ENCODE results near the gene NMRAL1. TPM values are rescaled to one million over a fixed set of nuclear protein-coding genes. Genes with fewer than 3 reads are reported as not detected.

The NMRAL1 gene
- total RNA-seq, 3 donors from 2014 or later (not counting 1 experiment from before 2014, with no cell fraction given), result 66.6 to 71.2 (median 69.8) TPM

DNA sequence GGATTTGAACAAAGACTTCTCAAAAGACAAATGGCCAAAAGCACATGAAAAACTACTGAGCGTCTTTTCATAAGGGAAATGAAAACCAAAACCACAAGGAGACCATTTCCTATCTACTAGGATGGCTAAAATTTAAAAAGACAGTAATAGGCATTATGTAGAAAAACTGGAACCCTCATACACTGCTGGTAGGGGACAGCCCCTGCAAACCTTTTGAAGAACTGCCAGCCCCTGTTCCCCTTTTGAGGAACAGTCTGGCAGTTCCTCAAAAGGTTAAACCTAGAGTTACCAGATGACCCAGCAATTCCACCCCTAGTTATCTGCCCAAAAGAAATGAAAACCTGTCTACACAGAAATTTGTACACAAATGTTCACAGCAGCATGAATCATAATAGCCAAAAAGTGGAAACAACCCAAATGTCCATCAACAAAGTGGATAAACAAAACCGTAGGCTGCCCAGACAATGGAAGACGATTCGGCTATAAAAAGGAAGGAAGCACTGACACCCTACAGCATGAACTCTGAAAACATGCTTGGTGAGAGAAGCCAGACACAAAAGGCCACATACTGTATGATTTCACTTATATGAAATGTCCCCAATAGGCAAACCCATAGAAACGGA is 41.3 kb upstream of the NMRAL1 start:
- DNase-seq (peak in 1 of 2 donors; percentile 38), ATAC-seq (peak; percentile 52 to 60 (median 57))
- 0% methylated on average over 4 of the region's 5 CpGs for WGBS (ENCODE audit: insufficient coverage)

DNA sequence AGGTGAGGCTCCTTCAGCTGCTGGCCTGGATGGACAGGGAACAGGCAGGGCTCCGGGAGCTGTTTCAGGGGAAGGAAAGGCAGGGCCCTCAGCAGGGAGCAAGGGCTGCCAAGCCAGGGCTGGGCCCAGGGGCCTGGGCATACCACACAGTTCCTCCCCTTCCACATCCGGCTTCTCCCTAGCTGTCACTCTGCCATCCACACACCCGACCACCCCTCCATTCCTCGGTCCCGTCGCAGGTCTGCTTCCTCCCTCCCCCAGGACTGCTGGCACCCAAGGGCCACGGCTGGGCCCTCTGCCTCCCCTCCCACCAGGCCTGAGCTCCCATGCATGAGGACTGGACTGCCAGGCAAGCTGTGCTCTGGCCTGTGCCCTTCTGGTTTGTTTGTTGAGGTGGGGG is 40.2 kb upstream of the NMRAL1 start:
- Mint-ChIP-seq H3K36me3 (no peaks in the 10 kb centered on the region), H3K27me3 (ENCODE audit: low read depth in 2 of 2) (no peaks in the 10 kb centered on the region), H3K27ac (peak overlapping the region; percentile 93 to 98), H3K4me3 (peak overlapping the region; percentile 87), H3K9me3 (no peaks in the 10 kb centered on the region), H3K4me1 (peaks cover 65% of the 10 kb centered on the region in 2 donors)
- H3K9me3 ChIP-seq (ENCODE audit: control insufficient read depth, insufficient read depth, low read length), result no peaks in the 10 kb centered on the region
- H3K27ac ChIP-seq (ENCODE audit: low read length), result peak overlapping the region; percentile 91
- intact Hi-C loops (cut with micrococcal nuclease), result no loop called here
- H3K4me1 ChIP-seq (ENCODE audit: control insufficient read depth, insufficient read depth, low read length), result peaks cover 86% of the 10 kb centered on the region
- no peaks in the 10 kb centered on the region for H3K27me3 ChIP-seq (ENCODE audit: control insufficient read depth, insufficient read depth, low read length)
- no peak for DNase-seq
- 12% methylated on average over 7 of the region's 7 CpGs for WGBS (ENCODE audit: insufficient coverage)
- TF ChIP-seq, protein P1, sequence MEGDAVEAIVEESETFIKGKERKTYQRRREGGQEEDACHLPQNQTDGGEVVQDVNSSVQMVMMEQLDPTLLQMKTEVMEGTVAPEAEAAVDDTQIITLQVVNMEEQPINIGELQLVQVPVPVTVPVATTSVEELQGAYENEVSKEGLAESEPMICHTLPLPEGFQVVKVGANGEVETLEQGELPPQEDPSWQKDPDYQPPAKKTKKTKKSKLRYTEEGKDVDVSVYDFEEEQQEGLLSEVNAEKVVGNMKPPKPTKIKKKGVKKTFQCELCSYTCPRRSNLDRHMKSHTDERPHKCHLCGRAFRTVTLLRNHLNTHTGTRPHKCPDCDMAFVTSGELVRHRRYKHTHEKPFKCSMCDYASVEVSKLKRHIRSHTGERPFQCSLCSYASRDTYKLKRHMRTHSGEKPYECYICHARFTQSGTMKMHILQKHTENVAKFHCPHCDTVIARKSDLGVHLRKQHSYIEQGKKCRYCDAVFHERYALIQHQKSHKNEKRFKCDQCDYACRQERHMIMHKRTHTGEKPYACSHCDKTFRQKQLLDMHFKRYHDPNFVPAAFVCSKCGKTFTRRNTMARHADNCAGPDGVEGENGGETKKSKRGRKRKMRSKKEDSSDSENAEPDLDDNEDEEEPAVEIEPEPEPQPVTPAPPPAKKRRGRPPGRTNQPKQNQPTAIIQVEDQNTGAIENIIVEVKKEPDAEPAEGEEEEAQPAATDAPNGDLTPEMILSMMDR (IDR thresholded peaks at IDR 0.05), result no peak
- ATAC-seq, result peak in 2 of 3 donors; percentile 23 to 36
- peaks cover 32% of the 10 kb centered on the region for H3K36me3 ChIP-seq (ENCODE audit: control insufficient read depth, insufficient read depth, low read length)
- H3K4me3 ChIP-seq (ENCODE audit: low read length), result no peak overlapping the region

More for the DNA sequence above, 41.3 kb upstream of the NMRAL1 start:
- Histone ChIP-seq H3K27me3 (ENCODE audit: control insufficient read depth, insufficient read depth, low read length) (no peaks in the 10 kb centered on the region), H3K9me3 (ENCODE audit: control insufficient read depth, insufficient read depth, low read length) (no peaks in the 10 kb centered on the region), H3K27ac (ENCODE audit: low read length) (peak overlapping the region; percentile 91), H3K36me3 (ENCODE audit: control insufficient read depth, insufficient read depth, low read length) (peaks cover 23% of the 10 kb centered on the region), H3K4me3 (ENCODE audit: low read length) (peak overlapping the region; percentile 13), H3K4me1 (ENCODE audit: control insufficient read depth, insufficient read depth, low read length) (peaks cover 75% of the 10 kb centered on the region)
- no peaks in the 10 kb centered on the region for H3K27me3 Mint-ChIP-seq (ENCODE audit: low read depth in 2 of 2)
- peaks cover 57 to 59% of the 10 kb centered on the region in 2 donors for H3K4me1 Mint-ChIP-seq
- no peaks in the 10 kb centered on the region for H3K36me3 Mint-ChIP-seq
- no peaks in the 10 kb centered on the region for H3K9me3 Mint-ChIP-seq
- intact Hi-C loops (cut with micrococcal nuclease), result no loop called here
- H3K4me3 Mint-ChIP-seq, result peak overlapping the region; percentile 87
- H3K27ac Mint-ChIP-seq, result peak overlapping the region; percentile 93 to 98
- TF ChIP-seq, protein P1 (IDR thresholded peaks at IDR 0.05), result no peak

DNA sequence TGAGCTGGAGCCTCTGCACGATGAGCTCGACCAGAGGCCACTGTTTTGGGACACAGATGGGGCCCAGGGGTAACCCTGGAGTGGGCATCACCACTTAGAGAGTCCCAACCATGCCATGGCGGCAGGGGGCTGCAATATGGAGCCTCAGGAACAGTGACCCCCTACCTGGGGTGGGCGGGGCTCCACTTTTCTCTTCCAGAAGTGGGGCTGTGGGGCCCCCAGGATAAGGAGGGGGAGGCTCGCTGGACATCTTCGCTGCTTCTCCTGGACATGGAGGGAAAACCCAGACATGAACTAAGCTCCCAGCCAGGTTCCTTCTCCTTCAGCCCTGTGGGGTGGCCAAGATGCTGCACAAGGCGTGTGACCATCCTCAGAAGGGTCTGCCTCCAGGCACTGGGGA is 39.5 kb upstream of the NMRAL1 start:
- no peaks in the 10 kb centered on the region for H3K27me3 Mint-ChIP-seq (ENCODE audit: low read depth in 2 of 2)
- H3K9me3 Mint-ChIP-seq, result no peaks in the 10 kb centered on the region
- peaks cover 64 to 65% of the 10 kb centered on the region in 2 donors for H3K4me1 Mint-ChIP-seq
- H3K4me1 ChIP-seq (ENCODE audit: control insufficient read depth, insufficient read depth, low read length), result peaks cover 80% of the 10 kb centered on the region
- H3K9me3 ChIP-seq (ENCODE audit: control insufficient read depth, insufficient read depth, low read length), result no peaks in the 10 kb centered on the region
- peak overlapping the region; percentile 93 to 98 for H3K27ac Mint-ChIP-seq
- H3K4me3 Mint-ChIP-seq, result peak overlapping the region; percentile 87
- H3K4me3 ChIP-seq (ENCODE audit: low read length), result no peak overlapping the region
- H3K36me3 Mint-ChIP-seq, result no peaks in the 10 kb centered on the region
- DNase-seq, result no peak
- WGBS (ENCODE audit: insufficient coverage), result 91% methylated on average over 7 of the region's 7 CpGs
- H3K36me3 ChIP-seq (ENCODE audit: control insufficient read depth, insufficient read depth, low read length), result peaks cover 39% of the 10 kb centered on the region
- no peaks in the 10 kb centered on the region for H3K27me3 ChIP-seq (ENCODE audit: control insufficient read depth, insufficient read depth, low read length)
- no peak for ATAC-seq
- intact Hi-C loops (cut with micrococcal nuclease), result no loop called here
- TF ChIP-seq, protein P1 (IDR thresholded peaks at IDR 0.05), result no peak
- H3K27ac ChIP-seq (ENCODE audit: low read length), result peak overlapping the region; percentile 91
